ENCODE measurements around the gene SRP9. TPM values are rescaled to one million over a fixed set of nuclear protein-coding genes. Genes with fewer than 3 reads are reported as not detected.

Gene SRP9
- total and polyA plus RNA-seq, 9 donors, result 151 to 239 (median 187) TPM

DNA sequence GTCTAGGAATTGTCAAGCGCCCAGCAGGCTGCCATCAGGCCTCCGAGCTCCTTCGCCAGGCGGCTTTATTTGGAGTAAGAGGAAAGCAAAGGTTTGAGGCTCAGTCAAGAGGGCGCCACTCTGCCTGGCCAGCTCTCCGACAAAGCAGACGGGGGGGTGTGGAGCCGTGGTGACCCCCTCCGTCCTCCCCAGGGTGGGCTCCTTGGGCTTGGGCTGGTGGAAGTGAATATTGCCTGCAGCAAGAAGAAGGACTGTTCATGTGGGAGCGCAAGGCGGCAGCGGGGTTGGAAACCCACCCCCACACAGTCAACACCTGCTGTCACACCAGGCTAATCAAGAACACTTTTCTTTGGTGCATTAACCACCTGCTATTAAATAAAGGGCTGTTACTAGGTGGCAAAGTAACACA is 46.9 kb downstream of the SRP9 start:
- DNase-seq, result peak in 2 of 5 donors; percentile 35 to 42
- WGBS, 3 donors, result 51 to 76% (median 59%) methylated on average over 12 of the region's 12 CpGs
- TF ChIP-seq, protein P1, sequence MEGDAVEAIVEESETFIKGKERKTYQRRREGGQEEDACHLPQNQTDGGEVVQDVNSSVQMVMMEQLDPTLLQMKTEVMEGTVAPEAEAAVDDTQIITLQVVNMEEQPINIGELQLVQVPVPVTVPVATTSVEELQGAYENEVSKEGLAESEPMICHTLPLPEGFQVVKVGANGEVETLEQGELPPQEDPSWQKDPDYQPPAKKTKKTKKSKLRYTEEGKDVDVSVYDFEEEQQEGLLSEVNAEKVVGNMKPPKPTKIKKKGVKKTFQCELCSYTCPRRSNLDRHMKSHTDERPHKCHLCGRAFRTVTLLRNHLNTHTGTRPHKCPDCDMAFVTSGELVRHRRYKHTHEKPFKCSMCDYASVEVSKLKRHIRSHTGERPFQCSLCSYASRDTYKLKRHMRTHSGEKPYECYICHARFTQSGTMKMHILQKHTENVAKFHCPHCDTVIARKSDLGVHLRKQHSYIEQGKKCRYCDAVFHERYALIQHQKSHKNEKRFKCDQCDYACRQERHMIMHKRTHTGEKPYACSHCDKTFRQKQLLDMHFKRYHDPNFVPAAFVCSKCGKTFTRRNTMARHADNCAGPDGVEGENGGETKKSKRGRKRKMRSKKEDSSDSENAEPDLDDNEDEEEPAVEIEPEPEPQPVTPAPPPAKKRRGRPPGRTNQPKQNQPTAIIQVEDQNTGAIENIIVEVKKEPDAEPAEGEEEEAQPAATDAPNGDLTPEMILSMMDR (IDR thresholded peaks at IDR 0.05), result no peak
- TF ChIP-seq POLR2A (IDR thresholded peaks at IDR 0.05) (no peak), EP300 (IDR thresholded peaks at IDR 0.05) (no peak)
- H3K4me1 ChIP-seq (ENCODE audit: insufficient read depth), result peaks cover 53% of the 10 kb centered on the region
- H3K4me3 ChIP-seq, result no peak overlapping the region
- no peaks in the 10 kb centered on the region for H3K36me3 ChIP-seq
- no peaks in the 10 kb centered on the region for H3K9me3 ChIP-seq
- H3K27ac ChIP-seq, result peak overlapping the region; percentile 60 to 89
- intact Hi-C loops (cut with DNase I), result loop anchor here in 1 of 4 donors (5.0 kb wide), 1 partner anchor 1193 kb away; no protein-coding TSS in a partner anchor
- H3K27me3 ChIP-seq, result no peaks in the 10 kb centered on the region

DNA sequence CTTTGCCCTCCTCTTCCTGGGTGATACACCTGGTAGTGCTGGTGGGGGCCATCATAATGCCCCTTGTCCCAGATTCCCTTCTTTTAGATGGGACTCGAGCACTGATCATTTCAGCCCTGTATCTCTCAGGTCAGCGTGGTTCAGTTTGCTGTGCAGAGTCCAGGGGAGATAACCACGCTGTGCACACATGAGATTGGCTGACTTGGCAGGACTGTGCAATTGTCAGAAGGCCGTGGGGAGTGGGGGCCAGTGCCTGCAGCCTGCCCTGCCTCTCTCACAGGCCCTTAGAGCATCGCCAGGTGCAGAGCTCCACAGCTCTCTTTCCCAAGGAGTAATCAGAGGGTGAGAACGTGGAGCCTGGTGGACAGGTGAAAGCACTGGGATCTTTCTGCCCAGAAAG is 47.5 kb downstream of the SRP9 start:
- WGBS, 3 donors, result 21 to 32% (median 30%) methylated on average over 6 of the region's 6 CpGs
- Histone ChIP-seq H3K27me3 (no peaks in the 10 kb centered on the region), H3K4me3 (no peak overlapping the region), H3K9me3 (no peaks in the 10 kb centered on the region), H3K4me1 (ENCODE audit: insufficient read depth) (peaks cover 53% of the 10 kb centered on the region), H3K36me3 (no peaks in the 10 kb centered on the region), H3K27ac (peak overlapping the region; percentile 64 to 89)
- peak in 2 of 5 donors; percentile 35 for DNase-seq
- TF ChIP-seq POLR2A (IDR thresholded peaks at IDR 0.05), result no peak
- no peak for TF ChIP-seq EP300 (IDR thresholded peaks at IDR 0.05)
- TF ChIP-seq, protein P1 (IDR thresholded peaks at IDR 0.05), result no peak
- intact Hi-C loops (cut with DNase I), result no loop called here

DNA sequence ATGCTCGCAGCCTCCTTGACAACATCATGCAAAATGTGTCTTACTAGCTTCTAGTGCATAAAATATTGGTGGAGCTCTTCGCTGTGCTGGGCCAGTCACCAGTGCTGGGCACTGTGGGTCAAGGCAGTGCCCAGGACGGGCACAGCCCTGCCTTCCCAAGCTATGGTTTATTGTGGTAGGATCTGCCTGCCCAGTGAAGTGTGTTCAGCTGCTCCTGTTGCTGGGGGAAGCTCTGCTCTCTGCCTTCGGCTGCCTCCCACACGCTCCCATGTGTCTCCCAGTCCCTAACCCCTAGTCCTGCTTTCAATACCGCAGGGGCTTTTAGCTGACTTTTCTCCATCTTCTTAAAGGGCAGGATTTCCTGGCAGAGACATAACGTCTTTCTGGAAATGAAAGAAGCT is 48.0 kb downstream of the SRP9 start:
- H3K27me3 ChIP-seq, result no peaks in the 10 kb centered on the region
- intact Hi-C loops (cut with DNase I), result no loop called here
- peak in 3 of 5 donors; percentile 34 to 54 (median 45) for DNase-seq
- no peaks in the 10 kb centered on the region for H3K36me3 ChIP-seq
- no peaks in the 10 kb centered on the region for H3K9me3 ChIP-seq
- TF ChIP-seq POLR2A (IDR thresholded peaks at IDR 0.05), result no peak
- TF ChIP-seq, protein P1 (IDR thresholded peaks at IDR 0.05), result no peak
- no peak for TF ChIP-seq EP300 (IDR thresholded peaks at IDR 0.05)
- 13 to 24% (median 18%) methylated on average over 7 of the region's 7 CpGs for WGBS, 3 donors
- peak overlapping the region; percentile 64 to 89 for H3K27ac ChIP-seq
- H3K4me3 ChIP-seq, result no peak overlapping the region
- peaks cover 51% of the 10 kb centered on the region for H3K4me1 ChIP-seq (ENCODE audit: insufficient read depth)

DNA sequence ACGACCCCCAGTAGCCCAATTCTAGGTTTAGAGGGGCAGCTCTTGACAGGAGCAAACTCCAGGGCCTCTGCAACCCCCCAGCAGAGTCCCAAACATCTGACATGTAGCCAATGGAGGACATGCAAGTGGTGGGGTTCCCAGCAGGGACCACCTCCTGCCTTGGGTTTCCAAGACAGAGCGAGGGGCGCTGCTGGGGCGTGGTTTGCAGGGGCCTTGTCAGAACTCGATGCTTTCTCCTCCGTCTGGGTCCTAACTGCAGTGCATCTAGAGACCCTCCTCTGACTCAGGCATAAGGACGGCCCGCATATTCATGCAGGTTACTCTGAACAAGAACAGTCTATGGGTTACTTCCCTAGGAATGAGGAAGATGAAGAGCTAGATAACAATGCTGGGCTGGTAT is 49.5 kb downstream of the SRP9 start:
- no peaks in the 10 kb centered on the region for H3K36me3 ChIP-seq
- no peaks in the 10 kb centered on the region for H3K9me3 ChIP-seq
- H3K4me1 ChIP-seq (ENCODE audit: insufficient read depth), result peaks cover 45% of the 10 kb centered on the region
- DNase-seq, result peak in 1 of 5 donors; percentile 30
- no peak overlapping the region for H3K4me3 ChIP-seq
- WGBS, 3 donors, result 67 to 93% (median 77%) methylated on average over 8 of the region's 8 CpGs
- H3K27me3 ChIP-seq, result no peaks in the 10 kb centered on the region
- intact Hi-C loops (cut with DNase I), result no loop called here
- H3K27ac ChIP-seq, result peak overlapping the region; percentile 11 to 89
- TF ChIP-seq EP300 (IDR thresholded peaks at IDR 0.05), result no peak
- TF ChIP-seq, protein P1 (IDR thresholded peaks at IDR 0.05), result no peak
- no peak for TF ChIP-seq POLR2A (IDR thresholded peaks at IDR 0.05)
